ENCODE data around the gene GPC5. TPM values are rescaled to one million over a fixed set of nuclear protein-coding genes. Genes with fewer than 3 reads are reported as not detected.

GPC5 gene
- total and polyA plus RNA-seq, 9 of the 15 experiments (the other 6 are each of a cell fraction or from before 2014, with no cell fraction given), result 0.18 to 0.27 TPM; not detected in 7

DNA sequence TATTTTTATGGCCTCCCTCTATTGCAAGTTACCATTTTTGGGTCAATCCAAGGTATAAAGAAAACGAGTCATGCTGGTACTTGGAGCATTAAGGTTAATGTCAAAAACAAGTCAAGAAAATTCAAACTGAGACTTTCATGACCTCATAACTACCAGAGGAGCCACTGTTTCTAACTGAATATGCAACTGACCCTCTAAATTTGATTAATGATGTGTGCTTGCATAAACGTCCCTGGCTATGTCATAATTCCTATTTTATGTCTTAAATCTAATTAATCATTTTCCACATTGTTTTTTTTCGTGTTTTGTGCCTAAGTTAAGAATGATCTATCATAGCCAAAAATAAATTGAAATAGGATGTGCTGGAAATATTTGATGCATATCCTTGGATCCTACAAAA is 1431.5 kb downstream of the GPC5 start:
- intact Hi-C loops (cut with micrococcal nuclease) (no loop called here), in situ Hi-C loops (cut with MboI) (no loop called here)
- H4K20me1 ChIP-seq (replicated peaks; ENCODE audit: control insufficient read depth, insufficient read depth, low read length), result no peaks in the 10 kb centered on the region
- no peak overlapping the region for H2AFZ ChIP-seq (ENCODE audit: low read depth, low read length)
- H3K27ac ChIP-seq (ENCODE audit: extremely low read depth, low read depth, low read length), result no peak overlapping the region
- no peak overlapping the region for H3K9ac ChIP-seq (ENCODE audit: insufficient read depth in 1 of 2, low read depth in 2 of 2, low read length in 2 of 2)
- H3K4me1 ChIP-seq (replicated peaks in 1 of 2; ENCODE audit: control insufficient read depth in 2 of 2, insufficient read depth in 2 of 2, low read length in 2 of 2), result no peaks in the 10 kb centered on the region
- no peaks in the 10 kb centered on the region for H3K27me3 ChIP-seq (ENCODE audit: control insufficient read depth in 2 of 2, insufficient read depth in 2 of 2, low read length in 2 of 2)
- BruUV-seq (replicated peaks), result no TSS peak
- WGBS (ENCODE audit: insufficient coverage, low coverage, missing lambda C conversion rate), result 0% methylated on average over 3 of the region's 3 CpGs
- POLR2A ChIA-PET, result no interaction called here
- FAIRE-seq (no peak), DNase-seq (ENCODE audit: extremely low read depth in 1 of 4, low spot score in 3 of 4) (no peak), ATAC-seq (no peak)
- H3K9me1 ChIP-seq (ENCODE audit: control insufficient read depth, insufficient read depth, low read length), result no peaks in the 10 kb centered on the region
- H3K79me2 ChIP-seq (ENCODE audit: control insufficient read depth, insufficient read depth, low read length), result no peaks in the 10 kb centered on the region
- no peak for TF ChIP-seq ZNF431 (CRISPR knock-in tag; IDR thresholded peaks at IDR 0.05)
- no peak for TF ChIP-seq ZFP30 (CRISPR knock-in tag; IDR thresholded peaks at IDR 0.05; ENCODE audit: borderline replicate concordance)
- TF ChIP-seq, protein P1, sequence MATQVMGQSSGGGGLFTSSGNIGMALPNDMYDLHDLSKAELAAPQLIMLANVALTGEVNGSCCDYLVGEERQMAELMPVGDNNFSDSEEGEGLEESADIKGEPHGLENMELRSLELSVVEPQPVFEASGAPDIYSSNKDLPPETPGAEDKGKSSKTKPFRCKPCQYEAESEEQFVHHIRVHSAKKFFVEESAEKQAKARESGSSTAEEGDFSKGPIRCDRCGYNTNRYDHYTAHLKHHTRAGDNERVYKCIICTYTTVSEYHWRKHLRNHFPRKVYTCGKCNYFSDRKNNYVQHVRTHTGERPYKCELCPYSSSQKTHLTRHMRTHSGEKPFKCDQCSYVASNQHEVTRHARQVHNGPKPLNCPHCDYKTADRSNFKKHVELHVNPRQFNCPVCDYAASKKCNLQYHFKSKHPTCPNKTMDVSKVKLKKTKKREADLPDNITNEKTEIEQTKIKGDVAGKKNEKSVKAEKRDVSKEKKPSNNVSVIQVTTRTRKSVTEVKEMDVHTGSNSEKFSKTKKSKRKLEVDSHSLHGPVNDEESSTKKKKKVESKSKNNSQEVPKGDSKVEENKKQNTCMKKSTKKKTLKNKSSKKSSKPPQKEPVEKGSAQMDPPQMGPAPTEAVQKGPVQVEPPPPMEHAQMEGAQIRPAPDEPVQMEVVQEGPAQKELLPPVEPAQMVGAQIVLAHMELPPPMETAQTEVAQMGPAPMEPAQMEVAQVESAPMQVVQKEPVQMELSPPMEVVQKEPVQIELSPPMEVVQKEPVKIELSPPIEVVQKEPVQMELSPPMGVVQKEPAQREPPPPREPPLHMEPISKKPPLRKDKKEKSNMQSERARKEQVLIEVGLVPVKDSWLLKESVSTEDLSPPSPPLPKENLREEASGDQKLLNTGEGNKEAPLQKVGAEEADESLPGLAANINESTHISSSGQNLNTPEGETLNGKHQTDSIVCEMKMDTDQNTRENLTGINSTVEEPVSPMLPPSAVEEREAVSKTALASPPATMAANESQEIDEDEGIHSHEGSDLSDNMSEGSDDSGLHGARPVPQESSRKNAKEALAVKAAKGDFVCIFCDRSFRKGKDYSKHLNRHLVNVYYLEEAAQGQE (IDR thresholded peaks at IDR 0.05; ENCODE audit: borderline replicate concordance), result no peak
- TF ChIP-seq, protein P1 (CRISPR knock-in tag; IDR thresholded peaks at IDR 0.05; ENCODE audit: low read depth), result no peak
- TF ChIP-seq, protein P2, sequence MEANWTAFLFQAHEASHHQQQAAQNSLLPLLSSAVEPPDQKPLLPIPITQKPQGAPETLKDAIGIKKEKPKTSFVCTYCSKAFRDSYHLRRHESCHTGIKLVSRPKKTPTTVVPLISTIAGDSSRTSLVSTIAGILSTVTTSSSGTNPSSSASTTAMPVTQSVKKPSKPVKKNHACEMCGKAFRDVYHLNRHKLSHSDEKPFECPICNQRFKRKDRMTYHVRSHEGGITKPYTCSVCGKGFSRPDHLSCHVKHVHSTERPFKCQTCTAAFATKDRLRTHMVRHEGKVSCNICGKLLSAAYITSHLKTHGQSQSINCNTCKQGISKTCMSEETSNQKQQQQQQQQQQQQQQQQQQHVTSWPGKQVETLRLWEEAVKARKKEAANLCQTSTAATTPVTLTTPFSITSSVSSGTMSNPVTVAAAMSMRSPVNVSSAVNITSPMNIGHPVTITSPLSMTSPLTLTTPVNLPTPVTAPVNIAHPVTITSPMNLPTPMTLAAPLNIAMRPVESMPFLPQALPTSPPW (CRISPR knock-in tag; IDR thresholded peaks at IDR 0.05), result no peak
- TF ChIP-seq, protein P3, sequence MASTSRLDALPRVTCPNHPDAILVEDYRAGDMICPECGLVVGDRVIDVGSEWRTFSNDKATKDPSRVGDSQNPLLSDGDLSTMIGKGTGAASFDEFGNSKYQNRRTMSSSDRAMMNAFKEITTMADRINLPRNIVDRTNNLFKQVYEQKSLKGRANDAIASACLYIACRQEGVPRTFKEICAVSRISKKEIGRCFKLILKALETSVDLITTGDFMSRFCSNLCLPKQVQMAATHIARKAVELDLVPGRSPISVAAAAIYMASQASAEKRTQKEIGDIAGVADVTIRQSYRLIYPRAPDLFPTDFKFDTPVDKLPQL (IDR thresholded peaks at IDR 0.05; ENCODE audit: extremely low read depth, insufficient read length), result no peak
- TF ChIP-seq ZSCAN29 (IDR thresholded peaks at IDR 0.05), result no peak
- TF ChIP-seq KLF16 (IDR thresholded peaks at IDR 0.05), result no peak
- TF ChIP-seq, protein P4, sequence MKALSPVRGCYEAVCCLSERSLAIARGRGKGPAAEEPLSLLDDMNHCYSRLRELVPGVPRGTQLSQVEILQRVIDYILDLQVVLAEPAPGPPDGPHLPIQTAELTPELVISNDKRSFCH (CRISPR knock-in tag; IDR thresholded peaks at IDR 0.05), result no peak
- TF ChIP-seq, protein P4 (tag; IDR thresholded peaks at IDR 0.05), result no peak
- no peak for TF ChIP-seq GTF2E2 (tag; IDR thresholded peaks at IDR 0.05)
- no peak for TF ChIP-seq BACH1 (tag; IDR thresholded peaks at IDR 0.05)
- TF ChIP-seq PHB (CRISPR knock-in tag; IDR thresholded peaks at IDR 0.05), result no peak
- no peak for TF ChIP-seq U2AF1 (optimal IDR thresholded peaks at IDR 0.05; ENCODE audit: low read depth, low read length)
- no peak for TF ChIP-seq ZNF717 (CRISPR knock-in tag; IDR thresholded peaks at IDR 0.05)
- no peak overlapping the region for H3K4me3 ChIP-seq
- no peaks in the 10 kb centered on the region for H3K9me3 ChIP-seq (replicated peaks; ENCODE audit: control insufficient read depth, insufficient read depth, low read depth, low read length)
- CTCF ChIA-PET (ENCODE audit: low intra/inter-chr PET ratio), result no interaction called here
- H3K4me2 ChIP-seq (ENCODE audit: insufficient read depth, low read length), result no peak overlapping the region
- H3K36me3 ChIP-seq (ENCODE audit: control insufficient read depth, insufficient read depth, low read length), result no peaks in the 10 kb centered on the region
